ENCODE results near the gene C1orf116.

Gene C1orf116

GRCh38 chr1:207034208-207034607 lies 1.7 kb upstream of the C1orf116 start:
- DNase-seq = no peak

- DNase-seq = no peak
Observed at GRCh38 chr1:207033302-207033701, 746 bp upstream of the C1orf116 start.

GRCh38 chr1:207031632-207032264 lies 808 bp downstream of the C1orf116 start:
- no peak for DNase-seq

GRCh38 chr1:207031016-207031415 lies 1.5 kb downstream of the C1orf116 start:
- no peak for DNase-seq

- no peak for DNase-seq
Observed at GRCh38 chr1:207030522-207031009, 2.0 kb downstream of the C1orf116 start.

- no peak for DNase-seq
Observed at GRCh38 chr1:207029701-207030521, 2.6 kb downstream of the C1orf116 start.

GRCh38 chr1:207028884-207029650 lies 3.5 kb downstream of the C1orf116 start:
- DNase-seq = no peak

- DNase-seq = no peak
Observed at GRCh38 chr1:207027921-207028320, 4.6 kb downstream of the C1orf116 start.

GRCh38 chr1:207027206-207027777 lies 5.3 kb downstream of the C1orf116 start:
- no peak for DNase-seq

- no peak for DNase-seq
Observed at GRCh38 chr1:207026104-207026534, 6.4 kb downstream of the C1orf116 start.

- no peak for DNase-seq
Observed at GRCh38 chr1:207025146-207025880, 7.2 kb downstream of the C1orf116 start.

- DNase-seq = no peak
Observed at GRCh38 chr1:207024202-207025145, 8.1 kb downstream of the C1orf116 start.

- DNase-seq = no peak
Observed at GRCh38 chr1:207022996-207023679, 9.4 kb downstream of the C1orf116 start.

- no peak for DNase-seq
Observed at GRCh38 chr1:207021876-207022596, 10.5 kb downstream of the C1orf116 start.

- DNase-seq = no peak
Observed at GRCh38 chr1:207021139-207021861, 11.3 kb downstream of the C1orf116 start.

- no peak for DNase-seq
Observed at GRCh38 chr1:207020709-207021107, 11.8 kb downstream of the C1orf116 start.

GRCh38 chr1:207020065-207020708 lies 12.4 kb downstream of the C1orf116 start:
- no peak for DNase-seq

- no peak for DNase-seq
Observed at GRCh38 chr1:207019661-207020060, 12.9 kb downstream of the C1orf116 start.

All from hippocampal formation (tissue), 2 donors.